Activated effector memory CD4-positive, alpha-beta T cell treated with Interleukin-2 at 50 U/mL for 16 hours (primary cell): Measurements from ENCODE around the gene PTPRD.

Experiments used
- DNase-seq: peaks from one replicate; pipeline ENCODE4 v3.0.0-alpha.2; 2020

PTPRD gene

DNA sequence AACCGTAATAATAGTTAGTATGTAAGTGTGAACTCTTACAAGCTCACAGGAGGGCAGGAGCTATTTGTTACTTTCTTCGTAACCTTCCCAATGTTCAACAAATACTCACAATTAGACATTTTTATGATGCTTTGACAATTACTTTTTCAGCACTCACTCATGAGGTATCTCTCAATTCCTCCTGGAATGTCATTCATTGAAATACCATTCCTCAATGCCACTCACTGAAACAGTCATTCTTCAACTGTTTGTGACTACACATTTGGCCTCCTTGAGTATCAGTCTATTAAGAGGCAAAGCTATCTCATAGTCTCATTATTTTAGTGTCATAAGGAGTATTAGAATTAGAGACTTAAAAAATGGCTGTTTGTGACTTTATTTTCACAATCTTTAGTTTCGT is 2079.1 kb downstream of the PTPRD start:
- no peak for DNase-seq

DNA sequence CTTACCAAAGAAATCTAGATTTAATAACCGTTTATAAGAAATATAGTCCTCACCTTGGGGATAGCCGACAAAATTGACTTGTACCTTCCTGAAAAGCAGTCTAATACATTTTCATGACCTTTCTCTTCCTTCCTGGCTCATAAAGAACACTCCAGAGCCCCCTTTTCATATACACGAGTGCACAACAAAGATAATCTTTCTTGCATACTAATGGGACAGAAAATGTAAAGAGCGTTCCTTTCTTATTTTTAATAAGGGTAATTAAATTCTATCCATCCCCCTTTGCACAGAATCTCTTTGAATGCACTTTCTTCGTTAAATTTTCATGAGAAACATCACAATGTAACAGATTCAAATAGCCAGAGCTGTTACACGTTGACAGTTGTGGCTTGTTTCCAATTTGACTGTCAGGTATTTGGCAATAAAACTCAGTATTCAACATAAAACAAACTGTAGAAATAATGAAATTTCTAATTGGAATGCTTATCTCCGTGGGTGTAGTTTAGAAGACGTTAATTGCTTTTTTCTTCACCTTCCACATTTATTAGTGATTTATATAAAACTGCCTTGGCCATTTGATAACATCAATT is 2080.9 kb downstream of the PTPRD start:
- no peak for DNase-seq

DNA sequence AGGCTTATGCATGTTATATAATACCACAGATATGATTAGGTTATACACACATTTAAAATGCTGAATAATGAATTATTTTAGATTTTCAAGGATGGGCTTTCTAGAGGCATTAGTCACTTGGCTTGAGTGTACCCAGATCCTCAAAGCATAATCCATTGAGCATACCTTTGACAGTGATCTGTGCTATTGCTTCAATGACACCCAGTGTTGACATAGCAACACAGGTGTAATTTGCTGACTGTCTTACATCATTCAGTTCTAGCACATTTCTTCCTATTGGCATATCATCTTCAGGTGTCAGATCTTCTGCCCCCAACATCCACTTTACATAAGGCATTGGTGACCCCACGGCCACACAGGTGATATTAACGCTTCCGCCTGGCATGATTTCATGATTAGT is 2091.7 kb downstream of the PTPRD start:
- DNase-seq: no peak

DNA sequence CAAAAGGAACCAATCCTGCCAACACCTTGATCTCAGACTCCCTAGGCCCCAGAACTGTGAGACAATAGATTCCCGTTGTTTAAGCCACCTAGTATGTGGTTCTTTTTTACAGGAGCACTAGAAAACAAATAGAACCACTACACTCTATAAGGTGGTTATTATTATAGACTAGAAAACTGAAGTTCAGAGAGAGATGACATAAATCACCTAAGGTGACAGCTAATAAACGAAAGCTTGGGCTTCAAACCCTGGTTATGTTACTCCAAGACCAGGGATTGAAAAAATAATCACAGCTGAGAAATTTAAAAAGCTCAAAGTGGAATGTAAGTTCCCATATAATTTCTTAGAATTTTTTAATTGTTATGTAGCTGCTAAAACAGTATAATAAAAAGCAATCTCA is 2097.1 kb downstream of the PTPRD start:
- no peak for DNase-seq

DNA sequence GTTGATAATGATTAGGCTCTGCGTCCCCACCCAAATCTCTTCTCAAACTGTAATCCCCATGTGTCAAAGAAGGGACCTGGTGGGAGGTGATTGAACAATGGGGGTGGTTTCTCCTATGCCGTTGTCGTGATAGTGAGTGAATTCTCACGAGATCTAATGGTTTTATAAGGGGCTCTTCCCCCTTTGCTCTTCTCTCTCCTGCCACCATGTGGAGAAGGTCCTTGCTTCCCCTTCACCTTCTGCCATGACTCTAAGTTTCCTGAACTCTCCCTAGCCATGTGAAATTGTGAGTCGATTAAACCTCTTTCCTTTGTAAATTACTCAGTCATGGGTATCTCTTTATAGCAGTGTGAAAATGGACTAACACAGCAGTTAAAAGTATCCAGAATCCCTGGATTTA is 2098.0 kb downstream of the PTPRD start:
- DNase-seq: no peak

DNA sequence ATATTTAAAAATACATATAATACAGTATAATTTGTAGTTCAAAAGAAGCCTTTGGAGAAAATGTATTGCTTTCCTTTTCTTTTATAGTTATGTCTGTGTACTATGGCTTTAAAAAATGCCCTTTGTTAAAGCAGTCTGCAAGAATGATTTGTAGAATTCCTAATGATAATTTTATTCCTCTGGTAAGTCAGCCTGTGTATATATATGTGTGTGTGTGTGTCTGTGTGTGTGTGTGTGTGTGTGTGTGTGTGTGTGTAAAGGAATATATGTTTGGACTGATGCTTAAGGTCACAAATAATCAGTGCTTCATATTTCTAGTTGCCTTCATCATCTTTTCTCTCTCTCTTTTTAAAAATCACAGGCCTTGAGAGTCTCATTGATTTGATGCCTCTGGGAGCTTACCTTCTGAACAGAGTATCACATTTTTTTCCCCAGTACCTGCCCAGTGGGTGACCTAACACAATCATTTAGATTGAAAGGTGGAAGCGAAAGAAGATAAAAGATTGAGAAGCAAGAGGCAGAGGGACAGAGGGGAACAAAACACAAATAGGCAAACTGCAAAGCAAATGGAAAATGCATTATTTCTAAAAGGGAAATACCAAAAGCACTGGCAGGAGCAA is 2104.0 kb downstream of the PTPRD start:
- no peak for DNase-seq

DNA sequence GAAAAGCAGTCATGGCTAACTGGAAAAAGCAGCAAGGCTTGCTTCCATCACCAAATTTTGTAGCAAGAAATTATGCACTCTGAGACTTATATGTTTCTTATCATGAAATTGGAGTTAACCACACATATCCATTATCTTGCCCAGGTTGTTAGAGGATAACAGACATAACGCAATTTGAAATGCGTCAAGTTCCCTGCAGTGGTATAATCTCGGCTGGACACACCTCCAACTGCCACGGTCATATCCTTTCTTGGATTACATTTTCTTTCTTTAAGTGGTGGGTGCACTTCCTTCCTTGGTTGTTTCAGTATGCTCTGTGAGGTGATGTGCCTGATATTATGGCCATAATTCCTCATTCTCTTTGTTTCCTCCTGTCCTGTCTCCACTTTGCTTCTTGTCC is 2118.2 kb downstream of the PTPRD start:
- DNase-seq: no peak

DNA sequence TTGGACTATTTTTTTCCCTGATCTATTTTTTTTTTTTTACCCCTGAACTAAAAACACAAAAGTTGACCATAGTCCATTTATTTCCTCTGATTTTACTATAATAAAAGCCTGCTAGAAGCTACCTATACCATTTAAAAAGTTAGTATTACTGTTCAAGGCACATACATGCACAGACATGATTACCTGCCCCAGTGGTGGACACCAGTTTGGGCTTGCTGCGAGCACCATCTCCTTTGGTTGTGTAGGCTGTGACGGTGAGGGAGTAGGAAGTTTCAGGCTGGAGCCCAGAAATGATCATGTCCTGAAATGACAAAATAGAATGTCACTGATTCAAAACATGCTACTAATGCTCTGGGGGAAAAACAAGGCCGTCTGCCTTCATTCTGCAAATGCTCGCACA is 2120.1 kb downstream of the PTPRD start:
- DNase-seq: no peak

DNA sequence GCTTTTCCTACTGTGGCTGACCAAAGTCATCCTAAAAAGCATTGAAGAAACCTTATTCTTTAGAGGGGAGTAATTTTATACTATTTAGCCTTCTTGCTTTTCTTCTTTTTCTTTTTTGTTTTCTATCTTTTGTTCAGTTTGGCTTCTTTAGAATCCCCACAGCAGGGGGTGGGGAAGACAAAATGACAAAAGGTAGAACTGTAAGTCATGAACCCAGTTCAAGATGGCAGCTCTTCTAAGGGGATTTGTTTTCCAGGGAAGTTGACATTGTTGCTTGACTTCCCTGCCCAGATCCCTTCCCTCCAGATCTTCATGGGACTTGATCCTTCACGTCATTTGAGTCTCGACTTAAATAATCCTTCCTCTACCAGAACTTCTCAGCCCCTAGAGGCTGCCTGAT is 2120.8 kb downstream of the PTPRD start:
- DNase-seq: no peak

DNA sequence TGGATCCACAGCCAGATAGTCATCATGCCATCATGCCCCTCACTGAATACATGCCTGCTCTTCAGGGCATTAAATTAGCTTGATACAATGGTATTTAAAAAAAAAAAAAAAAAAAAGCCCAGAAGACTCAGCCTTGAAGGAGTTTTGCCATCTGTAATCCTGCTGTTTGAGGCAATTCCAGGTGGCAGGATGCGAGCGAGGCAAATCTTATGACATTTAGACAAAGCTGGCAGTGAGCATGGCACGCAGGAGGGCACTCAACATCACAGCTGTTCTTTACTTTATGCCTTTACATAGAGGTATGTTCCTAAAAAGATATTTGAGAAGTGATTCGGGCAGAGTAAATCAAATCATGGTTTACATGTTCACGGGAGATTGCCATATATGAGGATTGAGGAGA is 2121.2 kb downstream of the PTPRD start:
- no peak for DNase-seq

DNA sequence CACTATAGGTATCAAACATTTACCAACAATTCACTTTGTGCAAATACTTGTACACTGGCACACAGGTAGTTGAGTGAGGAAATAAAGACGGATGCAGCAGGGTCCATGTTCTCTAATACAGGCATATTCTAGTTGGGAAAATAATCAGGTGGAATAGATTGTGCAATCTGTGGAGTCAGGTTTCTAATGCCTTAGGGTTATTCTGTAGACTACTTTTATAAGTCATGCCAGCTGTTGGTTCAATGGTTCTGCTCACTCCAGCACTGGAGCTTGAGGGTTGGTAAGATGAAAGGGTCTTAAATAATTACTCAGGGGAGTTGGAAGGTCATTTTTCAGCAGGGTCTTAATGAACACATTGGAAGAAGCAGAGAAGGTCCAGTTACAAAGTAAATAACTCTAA is 2123.0 kb downstream of the PTPRD start:
- no peak for DNase-seq

DNA sequence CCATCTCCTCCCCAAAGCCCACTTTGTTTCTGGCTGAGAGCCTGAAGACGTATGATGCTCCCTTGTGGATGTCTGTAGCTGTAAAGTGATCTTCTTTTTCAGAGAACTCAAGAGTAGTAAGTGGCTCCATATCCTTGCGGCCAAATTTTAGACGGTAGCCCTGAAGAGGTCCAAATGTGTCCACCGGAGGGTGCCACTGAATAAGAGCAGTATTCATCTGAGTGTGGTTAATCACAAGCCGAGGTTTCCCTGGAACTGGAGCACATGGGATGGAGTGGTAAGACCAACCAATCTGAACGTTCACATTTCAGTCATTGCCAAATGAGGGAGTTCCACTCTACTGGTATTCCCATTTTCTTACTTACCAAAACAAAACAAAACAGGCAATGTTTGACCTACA is 2126.7 kb downstream of the PTPRD start:
- DNase-seq: no peak

DNA sequence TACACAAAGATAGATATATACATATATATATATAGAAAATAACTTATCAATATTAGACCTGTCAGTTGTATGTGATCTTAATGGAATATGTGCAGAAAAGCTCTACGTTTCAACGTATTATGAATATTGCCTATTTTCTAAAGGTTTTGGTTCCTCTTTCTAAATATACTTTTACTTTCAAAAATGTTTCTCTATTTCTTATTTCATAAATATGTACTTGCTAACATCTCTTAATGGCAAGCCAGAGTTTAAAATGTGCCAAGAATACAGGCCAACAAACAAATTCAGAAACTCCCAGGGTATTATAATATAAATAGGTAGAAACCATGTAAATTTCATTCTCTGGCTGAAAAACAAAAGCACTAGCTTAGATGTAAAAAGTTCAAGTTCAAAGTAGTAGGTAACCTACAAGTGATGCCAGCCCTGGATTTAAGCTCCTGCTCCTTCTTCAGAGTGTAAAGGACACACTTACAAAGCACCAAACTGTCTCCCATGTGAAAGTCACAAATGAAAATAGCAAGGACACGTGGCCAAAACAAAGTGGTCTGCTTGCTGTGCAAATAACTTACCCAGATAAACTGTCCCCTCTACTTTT is 2128.1 kb downstream of the PTPRD start:
- no peak for DNase-seq

DNA sequence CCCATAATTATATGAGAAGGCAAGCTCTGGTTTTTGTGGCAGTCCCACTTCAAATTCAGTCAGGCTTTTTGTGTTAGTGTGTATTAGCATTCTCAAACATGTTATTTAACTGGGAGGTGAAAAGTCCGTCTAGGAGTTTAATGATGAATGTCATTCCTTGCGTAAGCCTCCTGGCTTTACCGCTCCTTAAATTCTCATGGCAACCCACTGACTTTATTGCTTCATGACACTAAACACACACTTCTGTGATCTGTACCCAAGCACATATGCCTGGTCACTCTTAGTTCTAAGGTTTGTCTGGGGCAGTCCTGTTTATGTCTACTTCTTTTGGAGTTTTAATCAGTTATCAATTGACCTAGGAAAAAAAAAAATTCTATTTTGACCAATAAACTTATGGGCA is 2135.4 kb downstream of the PTPRD start:
- no peak for DNase-seq

DNA sequence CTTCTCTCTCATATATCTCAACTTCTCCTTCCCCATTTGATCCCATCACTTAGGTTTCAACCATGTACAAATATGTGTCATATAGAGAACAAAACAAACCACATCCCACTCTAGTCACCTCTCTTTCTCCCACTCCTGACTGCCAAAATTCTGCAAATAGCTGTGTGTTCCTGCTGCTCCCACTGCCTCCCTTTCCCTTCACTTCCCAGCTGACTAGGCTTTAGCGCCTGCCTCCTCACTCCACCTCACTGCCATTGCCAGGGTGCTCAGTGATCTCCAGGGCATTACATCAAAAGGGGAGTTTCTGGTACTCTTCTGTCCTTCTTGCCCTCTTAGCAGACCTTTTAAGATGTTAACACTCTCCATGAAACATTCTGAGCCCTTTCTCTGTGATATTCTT is 2137.9 kb downstream of the PTPRD start:
- no peak for DNase-seq

DNA sequence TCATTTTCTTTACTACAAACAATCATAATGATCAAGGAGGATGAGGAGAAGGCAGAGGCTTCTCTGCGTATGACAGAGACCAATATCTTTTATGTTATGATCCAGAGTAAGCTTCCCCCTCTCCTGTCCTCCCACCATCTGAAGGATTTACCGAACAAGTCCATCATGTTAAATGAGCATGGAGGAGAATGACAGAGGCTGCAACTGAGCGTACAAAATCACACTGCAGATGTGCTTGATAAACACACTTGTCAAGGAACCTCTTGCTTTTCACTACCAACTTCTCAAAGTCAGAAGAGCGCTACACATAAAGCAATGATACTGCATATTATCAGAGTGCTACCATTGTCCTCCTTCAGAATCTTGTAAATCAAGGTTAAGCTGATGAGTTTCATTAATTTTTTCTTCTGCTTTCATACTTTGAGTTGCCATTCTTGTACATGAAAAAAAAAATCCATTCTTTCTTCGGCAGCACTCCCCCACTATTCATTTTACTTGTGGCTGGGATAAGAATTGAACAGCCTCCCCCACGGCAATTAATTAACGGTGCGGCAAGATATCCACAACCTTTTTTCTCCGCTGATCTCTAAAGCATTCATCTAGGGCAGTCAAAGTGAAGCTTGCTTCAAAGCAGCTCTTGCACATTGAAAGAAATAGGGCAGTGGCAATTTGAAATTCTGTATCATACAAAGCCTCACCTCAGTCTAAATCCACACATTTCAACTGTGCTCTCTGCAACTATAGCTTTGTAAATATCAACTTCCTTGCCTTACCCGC is 2139.4 kb downstream of the PTPRD start:
- no peak for DNase-seq

DNA sequence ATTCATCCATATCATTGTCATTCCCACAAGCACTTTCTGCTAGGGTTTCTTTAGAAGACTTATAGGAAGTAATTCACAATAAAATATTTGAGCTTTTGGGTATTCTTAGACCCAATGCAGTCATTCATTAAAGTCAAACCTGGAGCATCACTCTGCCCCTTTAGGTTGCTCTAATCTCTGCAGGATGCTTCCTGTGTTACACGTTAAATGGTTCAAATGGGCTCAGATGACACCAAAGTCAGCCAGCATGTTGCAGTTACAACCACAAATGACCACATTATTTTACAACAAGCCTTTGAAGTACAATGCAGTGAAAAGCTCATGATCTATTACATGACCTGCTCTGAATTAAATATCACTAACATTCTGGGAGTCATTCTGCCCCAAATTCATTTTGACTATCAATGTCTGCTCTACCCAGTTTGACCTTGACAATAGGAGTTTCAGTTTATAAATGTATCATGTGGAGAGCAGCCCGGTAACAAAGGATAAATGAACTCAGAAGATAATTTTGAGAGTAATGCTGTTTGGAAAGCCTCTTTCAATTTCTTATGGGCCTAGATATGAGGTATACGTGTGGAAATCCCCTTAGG is 2144.7 kb downstream of the PTPRD start:
- no peak for DNase-seq

DNA sequence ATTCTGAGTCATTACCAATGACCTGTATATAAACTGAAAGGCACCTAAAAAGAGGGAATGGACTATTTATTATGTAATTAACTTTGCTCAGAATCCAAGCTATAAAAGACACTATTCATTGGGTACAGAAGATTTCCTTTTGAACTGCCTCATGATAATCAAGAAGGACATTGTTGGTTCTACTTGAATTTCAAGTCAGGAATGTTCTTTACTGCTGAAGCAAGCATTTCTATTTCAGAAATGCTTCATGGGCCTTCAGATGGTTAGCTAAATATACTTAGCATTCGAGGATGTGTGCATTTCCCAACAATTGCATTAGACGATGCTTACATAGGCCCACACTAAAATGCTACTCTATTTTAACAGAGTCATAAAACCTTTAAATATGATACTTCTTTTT is 2155.0 kb downstream of the PTPRD start:
- no peak for DNase-seq

DNA sequence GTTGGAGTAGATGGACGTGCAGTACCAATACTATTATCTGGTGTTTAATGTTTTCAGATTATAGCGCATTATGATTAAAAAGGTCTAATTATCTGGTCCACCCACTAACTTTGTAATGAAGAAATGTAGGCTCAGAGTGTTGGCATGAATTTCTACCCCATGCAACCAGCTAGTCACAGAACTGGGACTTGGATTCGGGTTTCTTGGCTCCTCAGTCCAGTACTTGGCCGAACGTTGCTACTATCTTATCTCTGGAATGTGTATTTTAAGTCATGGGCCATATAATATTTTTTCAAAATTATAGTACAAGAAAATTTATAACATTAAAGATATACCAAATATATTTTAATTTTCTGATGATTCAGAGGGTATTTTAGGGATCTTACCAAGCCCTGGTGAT is 2155.7 kb downstream of the PTPRD start:
- DNase-seq: no peak

DNA sequence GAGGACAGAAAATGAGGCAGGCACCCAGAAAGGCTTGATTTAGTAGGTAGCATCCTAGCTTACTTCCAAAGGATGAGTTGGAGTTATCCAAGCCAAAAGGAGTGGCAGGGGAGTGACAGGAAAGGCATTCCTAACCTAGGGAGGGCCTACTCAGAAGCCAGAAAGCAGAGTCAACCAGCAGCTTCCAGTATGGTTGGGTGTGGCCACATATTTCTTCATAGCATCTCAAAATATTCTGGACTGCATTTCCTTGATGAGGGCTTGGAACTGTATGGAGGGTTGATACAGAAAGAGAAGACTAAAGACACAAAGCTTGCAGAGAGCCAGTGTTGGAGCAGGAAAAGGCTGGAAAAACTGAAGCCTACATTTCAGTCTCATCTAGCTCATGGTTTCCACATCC is 2156.5 kb downstream of the PTPRD start:
- no peak for DNase-seq

DNA sequence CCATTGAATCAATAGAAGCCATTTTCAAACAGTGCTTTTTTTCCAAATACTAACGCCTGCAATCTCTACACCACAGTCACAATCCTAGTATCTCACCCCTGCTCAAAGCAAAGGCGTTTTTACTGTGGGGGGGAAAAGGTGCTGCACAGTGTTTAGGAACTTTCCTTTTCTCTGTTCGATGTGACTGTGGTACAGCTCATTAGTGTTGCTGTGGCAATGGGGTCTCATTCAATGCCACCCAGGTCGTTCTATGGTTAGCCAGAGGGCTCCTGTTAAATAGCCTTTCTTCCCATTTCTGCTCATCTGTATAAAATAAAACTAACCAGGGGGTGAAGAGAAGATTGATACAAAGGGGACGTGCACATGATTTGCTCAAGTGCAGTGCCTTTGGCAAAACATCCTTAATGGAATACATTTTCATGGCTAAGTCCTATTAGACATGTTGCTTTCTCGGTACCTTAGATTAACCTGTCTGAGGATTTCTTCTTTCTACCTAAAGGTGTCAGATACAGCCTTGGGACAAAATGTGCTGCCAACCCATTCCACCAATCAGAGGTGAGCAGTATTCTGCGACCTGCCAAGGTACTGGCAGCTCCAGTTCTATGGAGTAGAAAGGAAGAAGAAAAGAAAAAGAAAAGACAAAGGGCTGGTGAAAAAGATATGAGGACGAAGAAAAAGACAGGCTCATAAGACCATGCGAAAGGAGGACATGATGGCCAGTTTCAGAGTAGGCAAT is 2161.8 kb downstream of the PTPRD start:
- no peak for DNase-seq

DNA sequence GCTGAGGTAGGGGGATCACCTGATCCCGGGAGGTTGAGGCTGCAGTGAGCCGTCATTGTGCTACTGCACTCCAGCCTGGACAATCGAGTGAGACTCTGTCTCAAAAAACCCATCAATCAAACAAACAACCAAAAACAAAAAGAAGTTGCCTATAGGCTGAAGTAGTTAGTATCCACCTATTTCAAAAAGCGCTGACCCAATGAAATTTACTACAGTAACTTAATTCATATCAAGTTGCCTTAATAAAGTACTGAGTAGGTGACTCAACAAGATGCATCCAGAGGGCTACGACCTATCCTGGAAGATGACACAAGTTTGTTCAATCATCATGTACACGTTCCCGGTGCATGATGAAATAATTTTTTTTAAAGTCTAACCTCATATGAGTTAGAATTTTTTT is 2164.6 kb downstream of the PTPRD start:
- DNase-seq: no peak

DNA sequence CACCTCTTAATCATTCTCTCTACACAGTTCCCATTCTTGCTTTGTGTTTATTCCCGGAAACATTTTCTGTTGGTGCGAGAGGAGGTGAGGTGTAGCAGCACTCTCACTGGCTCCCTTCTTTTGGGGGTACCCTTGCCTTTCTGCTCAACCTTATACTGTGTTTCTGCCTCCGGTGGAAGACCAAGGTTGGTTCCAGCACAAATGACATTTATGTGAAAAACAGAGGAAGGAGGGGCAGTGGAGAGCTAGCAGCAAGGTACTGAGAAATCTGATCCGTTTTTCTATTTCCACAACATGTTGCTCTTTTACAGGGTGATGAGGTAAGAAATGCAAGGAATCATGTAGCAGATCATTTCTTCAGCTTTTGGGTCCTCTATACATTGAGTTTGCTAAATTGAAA is 2165.2 kb downstream of the PTPRD start:
- no peak for DNase-seq
